ENCODE data around the gene NDUFA8.

Gene NDUFA8

DNA sequence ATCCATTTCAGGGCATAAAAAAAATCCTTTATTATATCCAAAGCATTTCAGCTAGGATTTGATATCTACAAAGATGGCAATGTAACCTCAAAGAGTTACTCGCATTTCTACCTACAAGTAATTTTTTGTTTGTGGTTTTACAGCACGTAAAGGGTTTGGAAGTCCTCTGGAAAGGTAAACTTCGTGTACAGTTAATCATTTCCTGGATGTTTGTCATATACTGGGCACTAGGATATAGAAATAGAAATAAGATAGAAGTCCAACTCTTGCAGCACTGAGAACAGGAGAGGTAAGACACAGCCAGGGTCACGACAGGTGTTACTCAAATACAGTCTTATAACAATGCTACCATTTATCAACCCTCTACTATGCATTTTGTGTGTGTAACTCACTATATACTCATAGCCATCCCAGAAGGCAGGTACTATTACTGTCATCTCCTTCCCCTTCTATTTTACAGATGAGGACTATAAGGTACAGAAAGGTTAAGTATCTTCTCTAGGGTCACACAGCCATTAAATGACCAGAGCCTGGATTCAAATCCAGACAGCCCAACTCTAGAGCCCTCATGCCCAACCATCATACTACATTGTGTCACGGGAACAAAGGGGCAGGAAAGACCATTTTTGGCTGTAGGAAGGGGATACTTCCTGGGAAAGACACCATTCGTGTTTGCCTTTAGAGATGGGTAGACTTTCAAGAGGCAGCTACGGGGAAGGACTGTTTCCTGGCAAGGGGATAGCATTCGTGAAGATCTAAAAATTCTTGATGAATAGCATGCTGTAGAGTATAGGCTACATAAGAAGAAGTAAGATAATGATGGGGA lies 19.0 kb downstream of the NDUFA8 start:
- no peak for TF ChIP-seq ZBTB7A (IDR thresholded peaks at IDR 0.05; ENCODE audit: low read depth)
- no peak for TF ChIP-seq TCF12 (IDR thresholded peaks at IDR 0.05; ENCODE audit: low read depth)
- TF ChIP-seq TEAD4 (IDR thresholded peaks at IDR 0.05), result no peak
- TF ChIP-seq USF1 (IDR thresholded peaks at IDR 0.05), result no peak
- no peak for TF ChIP-seq RAD21 (IDR thresholded peaks at IDR 0.05; ENCODE audit: low read depth)
- TF ChIP-seq TAF1 (IDR thresholded peaks at IDR 0.05; ENCODE audit: low read depth), result no peak
- no peak for TF ChIP-seq YY1 (IDR thresholded peaks at IDR 0.05; ENCODE audit: low read depth)
- TF ChIP-seq, protein P1, sequence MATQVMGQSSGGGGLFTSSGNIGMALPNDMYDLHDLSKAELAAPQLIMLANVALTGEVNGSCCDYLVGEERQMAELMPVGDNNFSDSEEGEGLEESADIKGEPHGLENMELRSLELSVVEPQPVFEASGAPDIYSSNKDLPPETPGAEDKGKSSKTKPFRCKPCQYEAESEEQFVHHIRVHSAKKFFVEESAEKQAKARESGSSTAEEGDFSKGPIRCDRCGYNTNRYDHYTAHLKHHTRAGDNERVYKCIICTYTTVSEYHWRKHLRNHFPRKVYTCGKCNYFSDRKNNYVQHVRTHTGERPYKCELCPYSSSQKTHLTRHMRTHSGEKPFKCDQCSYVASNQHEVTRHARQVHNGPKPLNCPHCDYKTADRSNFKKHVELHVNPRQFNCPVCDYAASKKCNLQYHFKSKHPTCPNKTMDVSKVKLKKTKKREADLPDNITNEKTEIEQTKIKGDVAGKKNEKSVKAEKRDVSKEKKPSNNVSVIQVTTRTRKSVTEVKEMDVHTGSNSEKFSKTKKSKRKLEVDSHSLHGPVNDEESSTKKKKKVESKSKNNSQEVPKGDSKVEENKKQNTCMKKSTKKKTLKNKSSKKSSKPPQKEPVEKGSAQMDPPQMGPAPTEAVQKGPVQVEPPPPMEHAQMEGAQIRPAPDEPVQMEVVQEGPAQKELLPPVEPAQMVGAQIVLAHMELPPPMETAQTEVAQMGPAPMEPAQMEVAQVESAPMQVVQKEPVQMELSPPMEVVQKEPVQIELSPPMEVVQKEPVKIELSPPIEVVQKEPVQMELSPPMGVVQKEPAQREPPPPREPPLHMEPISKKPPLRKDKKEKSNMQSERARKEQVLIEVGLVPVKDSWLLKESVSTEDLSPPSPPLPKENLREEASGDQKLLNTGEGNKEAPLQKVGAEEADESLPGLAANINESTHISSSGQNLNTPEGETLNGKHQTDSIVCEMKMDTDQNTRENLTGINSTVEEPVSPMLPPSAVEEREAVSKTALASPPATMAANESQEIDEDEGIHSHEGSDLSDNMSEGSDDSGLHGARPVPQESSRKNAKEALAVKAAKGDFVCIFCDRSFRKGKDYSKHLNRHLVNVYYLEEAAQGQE (IDR thresholded peaks at IDR 0.05; ENCODE audit: low read depth), result no peak
- TF ChIP-seq FOXM1 (IDR thresholded peaks at IDR 0.05; ENCODE audit: borderline replicate concordance, low read depth), result no peak

- TF ChIP-seq CEBPB (IDR thresholded peaks at IDR 0.05) (no peak), USF1 (IDR thresholded peaks at IDR 0.05) (no peak), FOXM1 (IDR thresholded peaks at IDR 0.05; ENCODE audit: borderline replicate concordance, low read depth) (no peak), YY1 (IDR thresholded peaks at IDR 0.05; ENCODE audit: low read depth) (no peak), TEAD4 (IDR thresholded peaks at IDR 0.05) (no peak), NFIC (IDR thresholded peaks at IDR 0.05) (no peak), CREB1 (IDR thresholded peaks at IDR 0.05; ENCODE audit: low read depth) (no peak), TAF1 (IDR thresholded peaks at IDR 0.05; ENCODE audit: low read depth) (no peak)
- TF ChIP-seq, protein P1 (IDR thresholded peaks at IDR 0.05; ENCODE audit: low read depth), result no peak
These were observed 20.9 kb downstream of the NDUFA8 start for GRCh38 chr9:122138560-122139268.

- TF ChIP-seq EP300 (IDR thresholded peaks at IDR 0.05; ENCODE audit: borderline replicate concordance), result no peak
These were observed 24.1 kb downstream of the NDUFA8 start for GRCh38 chr9:122135529-122135859.

GRCh38 chr9:122134822-122135528 lies 24.6 kb downstream of the NDUFA8 start:
- TF ChIP-seq TCF12 (IDR thresholded peaks at IDR 0.05; ENCODE audit: low read depth) (no peak), YY1 (IDR thresholded peaks at IDR 0.05; ENCODE audit: low read depth) (no peak), TAF1 (IDR thresholded peaks at IDR 0.05; ENCODE audit: low read depth) (no peak), CREB1 (IDR thresholded peaks at IDR 0.05; ENCODE audit: low read depth) (no peak), EP300 (IDR thresholded peaks at IDR 0.05; ENCODE audit: borderline replicate concordance) (no peak)

DNA sequence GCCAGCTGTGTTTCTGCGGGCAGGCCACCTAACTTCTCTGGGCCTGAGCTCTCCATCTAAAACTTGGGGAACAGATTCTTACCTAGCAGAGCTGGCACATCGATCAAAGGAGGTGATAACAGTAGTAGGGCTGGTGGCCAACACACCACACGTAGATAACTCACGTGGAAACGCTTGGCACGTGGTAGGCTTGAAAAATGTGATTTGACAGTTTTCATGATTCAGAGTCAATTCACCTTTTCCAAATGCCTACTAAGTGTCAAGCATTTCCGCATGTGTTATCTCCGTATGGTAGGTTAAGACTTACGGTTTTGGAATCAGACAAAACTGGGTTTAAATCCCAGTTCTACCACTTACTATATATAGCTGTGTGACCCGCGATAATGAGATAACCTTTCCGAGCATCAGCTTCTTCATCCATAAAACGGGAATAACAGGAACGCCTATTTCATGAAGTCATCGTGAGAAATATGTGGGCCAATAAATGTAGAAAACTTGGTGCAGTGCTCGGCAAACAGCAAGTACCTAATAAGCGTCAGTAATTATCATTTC lies 25.5 kb downstream of the NDUFA8 start:
- TF ChIP-seq TEAD4 (IDR thresholded peaks at IDR 0.05), result no peak
- no peak for TF ChIP-seq FOXM1 (IDR thresholded peaks at IDR 0.05; ENCODE audit: borderline replicate concordance, low read depth)
- TF ChIP-seq TCF12 (IDR thresholded peaks at IDR 0.05; ENCODE audit: low read depth), result no peak

- TF ChIP-seq USF1 (IDR thresholded peaks at IDR 0.05) (no peak), MAX (IDR thresholded peaks at IDR 0.05) (no peak), CEBPB (IDR thresholded peaks at IDR 0.05) (no peak), YY1 (IDR thresholded peaks at IDR 0.05; ENCODE audit: low read depth) (no peak), EGR1 (IDR thresholded peaks at IDR 0.05) (no peak), EP300 (IDR thresholded peaks at IDR 0.05; ENCODE audit: borderline replicate concordance) (no peak), TCF12 (IDR thresholded peaks at IDR 0.05; ENCODE audit: low read depth) (no peak), ZBTB7A (IDR thresholded peaks at IDR 0.05; ENCODE audit: low read depth) (no peak), NFIC (IDR thresholded peaks at IDR 0.05) (no peak), TAF1 (IDR thresholded peaks at IDR 0.05; ENCODE audit: low read depth) (no peak), CREB1 (IDR thresholded peaks at IDR 0.05; ENCODE audit: low read depth) (no peak), FOXM1 (IDR thresholded peaks at IDR 0.05; ENCODE audit: borderline replicate concordance, low read depth) (no peak), TEAD4 (IDR thresholded peaks at IDR 0.05) (no peak), RAD21 (IDR thresholded peaks at IDR 0.05; ENCODE audit: low read depth) (no peak)
- TF ChIP-seq, protein P1 (IDR thresholded peaks at IDR 0.05; ENCODE audit: low read depth), result no peak
These were observed 26.2 kb downstream of the NDUFA8 start for GRCh38 chr9:122133263-122133983.

Data from Ishikawa (cell line).